Esophagus (tissue), 2 donors: Measurements from ENCODE around the gene CRTC1. TPM values are rescaled to one million over a fixed set of nuclear protein-coding genes. Genes with fewer than 3 reads are reported as not detected.
A peak's percentile ranks its signal among the peaks of the same experiment; 100 is the strongest.

Source experiments
- H3K27ac ChIP-seq, 2 donors: one replicate each; pipeline ENCODE4 v1.5.1; 2013; ENCODE audit warnings: low read depth in 2 of 2, mild to moderate bottlenecking in 2 of 2, inconsistent platforms in 1 of 2, low read length in 1 of 2, moderate library complexity in 1 of 2
- H3K27me3 ChIP-seq, 2 donors: one replicate each; pipeline ENCODE4 v1.6.1; 2013; ENCODE audit warnings: low read length in 2 of 2, control low read depth in 1 of 2, mild to moderate bottlenecking in 1 of 2; ENCODE audit not compliant: insufficient read depth in 2 of 2, control insufficient read depth in 1 of 2
- H3K36me3 ChIP-seq, 2 donors: one replicate each; pipeline ENCODE4 v1.6.1; 2013; ENCODE audit warnings: low read length in 1 of 2; ENCODE audit not compliant: control insufficient read depth in 2 of 2, insufficient read depth in 2 of 2
- H3K4me1 ChIP-seq, 2 donors: one replicate each; pipeline ENCODE4 v1.6.1; 2013; ENCODE audit warnings: low read length in 1 of 2; ENCODE audit not compliant: control insufficient read depth in 2 of 2, insufficient read depth in 2 of 2
- H3K4me3 ChIP-seq, 2 donors: one replicate each; pipeline ENCODE4 v1.5.1; 2013; ENCODE audit warnings: low read length in 2 of 2, mild to moderate bottlenecking in 2 of 2, low read depth in 1 of 2, moderate library complexity in 1 of 2
- H3K9me3 ChIP-seq, 2 donors: one replicate each; pipeline ENCODE4 v1.6.1; 2013; ENCODE audit warnings: mild to moderate bottlenecking in 2 of 2, low read depth in 1 of 2, low read length in 1 of 2, moderate library complexity in 1 of 2; ENCODE audit not compliant: control insufficient read depth in 2 of 2, insufficient read depth in 1 of 2
- WGBS, 2 donors: extraction: QIAGEN DNeasy Blood & Tissue Kit; methylation state at CpG; one replicate each; pipeline ENCODE4 v1.1.7; 2013; 5-methylcytosine and 5-hydroxymethylcytosine counted together
- polyA plus RNA-seq, 2 donors: library from polyadenylated mRNA; stranded (reverse); fragments of 200-250 nt; gene quantifications; one replicate each; pipeline ENCODE4 v1.2.3, GENCODE V29; 2013
- donor health status: healthy with polysubstance abuse.
- donor health status: Bipolar disorder and iron deficiency.

CRTC1 gene
- polyA plus RNA-seq, 2 donors: 2.1 to 4.0 TPM

GRCh38 chr19:18651300-18651699 is 32.2 kb upstream of the CRTC1 start:
- WGBS, 2 donors: 82 to 83% methylated on average over 1 of the region's 1 CpG
- H3K4me1 ChIP-seq: peaks cover 8 to 12% of the 10 kb centered on the region in 2 donors
- H3K27me3 ChIP-seq: no peaks in the 10 kb centered on the region
- no peaks in the 10 kb centered on the region for H3K9me3 ChIP-seq
- H3K27ac ChIP-seq: peak overlapping the region; percentile 67 to 87
- H3K4me3 ChIP-seq: no peak overlapping the region
- H3K36me3 ChIP-seq: peaks cover 0 to 4% of the 10 kb centered on the region in 2 donors

DNA sequence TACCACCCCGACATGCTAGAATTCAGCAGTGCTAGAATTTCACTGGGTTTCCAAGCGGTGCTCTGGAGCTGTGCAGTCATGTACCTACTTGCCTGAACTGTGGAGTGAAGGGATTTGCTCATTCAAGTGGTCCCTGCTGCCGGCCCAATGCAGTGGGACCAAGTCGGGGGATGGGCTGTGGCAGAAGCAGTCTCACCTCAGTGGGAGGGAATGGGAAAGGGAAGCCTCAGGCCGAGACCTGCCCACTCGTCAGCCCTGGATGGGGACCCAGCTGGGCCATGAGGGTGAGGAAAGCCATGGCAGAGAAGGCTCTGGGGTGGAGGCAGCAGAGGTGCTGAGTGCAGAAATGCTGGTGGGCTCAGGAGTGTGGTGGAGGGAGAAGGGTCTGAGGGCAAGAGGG is 31.7 kb upstream of the CRTC1 start:
- H3K27ac ChIP-seq: peak overlapping the region in 1 of 2 donors; percentile 87
- 76 to 80% methylated on average over 6 of the region's 6 CpGs for WGBS, 2 donors
- H3K27me3 ChIP-seq: no peaks in the 10 kb centered on the region
- peaks cover 8 to 12% of the 10 kb centered on the region in 2 donors for H3K4me1 ChIP-seq
- H3K9me3 ChIP-seq: no peaks in the 10 kb centered on the region
- no peak overlapping the region for H3K4me3 ChIP-seq
- H3K36me3 ChIP-seq: peaks cover 0 to 4% of the 10 kb centered on the region in 2 donors

DNA sequence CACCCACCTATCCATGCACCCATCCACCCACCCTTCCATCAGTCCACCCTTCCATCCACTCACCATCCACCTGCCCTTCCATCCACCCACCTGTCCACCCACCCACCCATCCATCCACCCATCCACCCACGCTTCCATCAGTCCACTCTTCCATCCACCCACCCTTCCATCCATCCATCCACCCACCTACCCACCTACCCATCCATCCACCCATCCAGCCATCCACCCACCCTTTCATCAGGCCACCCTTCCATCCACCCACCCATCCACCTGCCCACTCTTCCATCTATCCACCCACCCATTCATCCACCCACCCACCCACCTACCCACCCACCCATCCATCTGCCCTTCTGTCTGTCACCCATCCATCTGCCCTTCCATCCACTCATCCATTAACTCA is 29.6 kb upstream of the CRTC1 start:
- no peak overlapping the region for H3K4me3 ChIP-seq
- WGBS, 2 donors: 100% methylated on average over 1 of the region's 1 CpG
- peaks cover 0 to 1% of the 10 kb centered on the region in 2 donors for H3K36me3 ChIP-seq
- no peaks in the 10 kb centered on the region for H3K9me3 ChIP-seq
- H3K27ac ChIP-seq: no peak overlapping the region
- H3K4me1 ChIP-seq: peaks cover 15 to 16% of the 10 kb centered on the region in 2 donors
- no peaks in the 10 kb centered on the region for H3K27me3 ChIP-seq

DNA sequence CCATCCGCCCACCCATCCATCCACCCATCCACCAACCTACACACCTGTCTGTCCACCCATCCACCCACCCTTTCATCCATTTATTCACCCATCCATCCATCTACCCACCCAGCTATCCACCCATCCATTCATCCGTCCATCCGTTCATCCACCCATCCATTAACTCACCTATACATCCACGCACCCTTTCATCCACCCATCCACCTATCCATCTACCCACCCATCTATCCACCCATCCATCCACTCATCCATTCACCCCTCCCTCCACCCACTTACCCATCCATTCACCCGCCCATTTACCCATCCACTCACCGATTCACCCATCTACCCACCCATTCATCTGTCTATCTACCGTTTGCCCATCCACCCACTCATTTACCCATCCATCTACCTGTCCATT is 29.0 kb upstream of the CRTC1 start:
- H3K9me3 ChIP-seq: no peaks in the 10 kb centered on the region
- H3K27ac ChIP-seq: no peak overlapping the region
- WGBS, 2 donors: 95 to 96% methylated on average over 7 of the region's 7 CpGs
- no peak overlapping the region for H3K4me3 ChIP-seq
- H3K4me1 ChIP-seq: peaks cover 10% of the 10 kb centered on the region in 2 donors
- no peaks in the 10 kb centered on the region for H3K27me3 ChIP-seq
- H3K36me3 ChIP-seq: no peaks in the 10 kb centered on the region

DNA sequence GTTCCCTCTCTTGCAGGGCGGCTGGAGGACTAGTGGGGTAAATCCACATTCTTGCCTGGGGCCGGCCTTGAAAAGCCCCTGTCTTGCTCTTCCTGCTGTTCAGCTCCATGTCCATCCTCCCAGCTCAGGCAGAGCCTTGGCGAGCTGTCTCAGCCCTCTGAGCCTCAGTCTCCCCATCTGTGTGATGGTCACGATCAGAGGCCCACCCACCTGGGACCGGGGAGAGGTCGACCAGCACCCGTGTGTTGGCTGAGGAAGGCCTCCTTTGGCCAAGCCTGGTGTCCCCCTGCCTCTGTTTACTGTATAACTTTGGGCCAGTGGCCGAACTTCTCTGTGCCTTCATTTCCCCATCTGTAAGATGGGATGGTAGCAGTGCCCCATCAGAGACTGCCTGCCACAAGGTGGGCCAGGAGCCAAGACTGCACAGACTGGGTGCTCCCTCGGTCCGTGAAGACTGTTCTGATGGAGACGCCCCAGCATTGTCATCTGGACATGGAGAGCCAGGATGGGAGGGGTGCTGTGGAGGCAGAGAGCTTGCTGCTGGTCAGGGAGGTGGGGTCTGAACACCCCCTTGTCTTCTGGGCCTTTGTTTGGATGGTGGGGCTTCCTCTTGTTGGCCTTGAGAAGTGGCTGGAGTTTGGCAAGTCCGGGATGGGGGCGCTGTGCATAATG is 28.2 kb upstream of the CRTC1 start:
- Histone ChIP-seq H3K4me1 (peaks cover 10 to 12% of the 10 kb centered on the region in 2 donors), H3K27ac (no peak overlapping the region), H3K36me3 (no peaks in the 10 kb centered on the region), H3K27me3 (no peaks in the 10 kb centered on the region), H3K9me3 (no peaks in the 10 kb centered on the region), H3K4me3 (no peak overlapping the region)
- WGBS, 2 donors: 95 to 96% methylated on average over 13 of the region's 13 CpGs

DNA sequence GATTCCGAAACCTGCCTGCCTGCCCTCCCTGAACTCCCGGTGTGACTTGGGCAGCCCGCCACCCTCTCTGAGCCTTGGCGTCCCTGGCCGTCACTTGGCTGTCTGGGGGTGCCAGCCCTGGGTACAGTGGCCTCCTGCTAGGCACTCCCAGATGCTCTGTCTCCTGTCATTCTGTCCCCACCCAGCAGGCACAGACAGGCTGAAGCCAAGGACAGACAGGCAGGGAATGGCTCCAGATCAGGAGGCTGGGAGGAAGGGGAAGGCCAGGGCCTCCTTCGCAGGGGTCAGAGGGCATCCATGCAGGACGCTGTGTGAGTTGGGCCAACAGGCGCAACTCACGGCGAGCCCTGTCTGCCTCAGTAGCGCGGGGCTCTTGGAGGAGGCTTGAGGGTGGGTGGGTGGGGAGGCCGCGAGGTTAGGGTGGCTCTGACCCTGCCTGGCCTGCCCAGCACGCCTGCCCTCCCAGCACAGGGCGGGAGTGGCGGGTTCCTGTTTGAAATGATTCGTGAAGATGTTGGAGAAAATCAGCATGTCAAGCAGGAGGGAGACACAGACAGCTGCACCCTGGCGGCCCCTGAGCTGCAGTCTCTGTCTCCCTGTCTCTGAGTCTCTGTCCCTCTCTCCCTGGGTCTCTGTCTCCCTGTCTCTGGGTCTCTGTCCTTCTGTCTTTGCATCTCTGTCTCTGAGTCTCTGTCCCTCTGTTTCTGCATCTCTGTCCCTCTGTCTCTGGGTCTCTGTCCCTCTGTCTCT is 27.0 kb upstream of the CRTC1 start:
- Histone ChIP-seq H3K4me1 (peaks cover 12% of the 10 kb centered on the region in 2 donors), H3K36me3 (no peaks in the 10 kb centered on the region), H3K27ac (no peak overlapping the region), H3K4me3 (no peak overlapping the region), H3K9me3 (no peaks in the 10 kb centered on the region), H3K27me3 (no peaks in the 10 kb centered on the region)
- WGBS, 2 donors: 81 to 86% methylated on average over 16 to 19 of the region's 19 CpGs

DNA sequence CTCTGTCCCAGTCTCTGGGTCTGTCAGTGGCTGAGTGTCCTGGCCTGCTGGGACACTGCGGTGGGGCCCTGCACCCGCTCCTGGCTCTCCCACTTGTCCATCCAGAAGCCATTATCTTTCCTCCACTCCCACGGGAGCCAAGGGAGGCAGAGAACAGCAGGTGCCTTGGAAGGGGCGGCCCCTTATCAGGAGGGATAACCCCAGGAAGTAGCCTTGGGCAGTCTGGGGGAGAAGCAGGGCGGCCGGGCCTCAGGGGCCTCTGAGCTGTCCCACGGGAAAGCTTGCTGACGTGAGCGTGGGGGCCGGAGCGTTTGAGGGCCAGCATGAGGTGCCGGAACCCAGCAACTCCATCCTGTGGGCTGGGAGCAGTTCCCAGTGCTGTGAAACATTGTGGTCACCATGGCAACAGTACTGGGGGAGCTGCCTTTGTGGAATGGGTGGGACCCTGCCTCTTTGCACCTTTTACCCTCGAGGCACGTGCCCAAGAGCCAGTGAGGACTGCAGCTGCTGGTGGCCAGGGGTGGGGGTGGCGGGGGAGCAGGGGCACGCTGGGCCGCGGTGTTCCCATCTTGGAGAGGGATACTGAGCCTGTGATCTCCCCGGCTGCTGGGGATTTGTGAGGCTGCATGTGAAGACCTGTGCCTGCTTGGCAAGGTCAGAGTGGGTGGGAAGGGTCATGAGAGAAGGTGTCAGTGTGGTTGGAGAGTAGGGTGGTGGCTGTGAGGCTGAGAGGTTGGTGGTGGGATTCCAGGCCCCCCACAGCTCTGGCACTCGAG is 25.7 kb upstream of the CRTC1 start:
- H3K4me1 ChIP-seq: peaks cover 12% of the 10 kb centered on the region in 2 donors
- H3K4me3 ChIP-seq: no peak overlapping the region
- WGBS, 2 donors: 33 to 54% methylated on average over 20 of the region's 20 CpGs

DNA sequence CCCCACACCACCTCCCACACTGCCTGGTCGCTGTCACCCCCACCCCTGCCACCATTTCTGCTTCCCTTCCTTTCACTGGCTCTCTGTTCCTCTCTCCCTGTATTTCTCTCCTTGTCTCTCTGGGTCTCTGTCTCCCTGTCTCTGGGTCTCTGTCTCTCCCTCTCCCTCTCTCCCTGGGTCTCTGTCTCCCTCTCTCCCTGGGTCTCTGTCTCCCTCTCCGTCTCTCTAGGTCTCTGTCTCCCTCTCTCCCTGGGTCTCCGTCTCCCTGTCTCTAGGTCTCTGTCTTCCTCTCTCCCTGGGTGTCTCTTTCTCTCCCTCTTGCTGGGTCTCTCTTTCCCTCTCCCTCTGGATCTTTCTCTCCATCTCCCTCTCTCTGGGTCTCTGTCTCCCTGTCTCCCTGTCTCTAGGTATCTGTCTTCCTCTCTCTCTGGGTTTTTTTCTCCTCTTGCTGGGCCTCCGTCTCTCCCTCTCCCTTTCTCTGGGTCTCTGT is 25.1 kb upstream of the CRTC1 start:
- Histone ChIP-seq H3K4me3 (no peak overlapping the region), H3K27ac (peak overlapping the region; percentile 20 to 26), H3K9me3 (no peaks in the 10 kb centered on the region), H3K36me3 (no peaks in the 10 kb centered on the region), H3K4me1 (peaks cover 12% of the 10 kb centered on the region in 2 donors), H3K27me3 (no peaks in the 10 kb centered on the region)
- 84 to 85% methylated on average over 4 of the region's 4 CpGs for WGBS, 2 donors

More for the DNA sequence above, 25.7 kb upstream of the CRTC1 start:
- Histone ChIP-seq H3K9me3 (no peaks in the 10 kb centered on the region), H3K27ac (peak overlapping the region; percentile 20 to 50), H3K27me3 (no peaks in the 10 kb centered on the region), H3K36me3 (no peaks in the 10 kb centered on the region)

- 70 to 71% methylated on average over 30 of the region's 30 CpGs for WGBS, 2 donors
- Histone ChIP-seq H3K27me3 (no peaks in the 10 kb centered on the region), H3K9me3 (no peaks in the 10 kb centered on the region), H3K4me1 (peaks cover 12% of the 10 kb centered on the region in 2 donors), H3K4me3 (no peak overlapping the region), H3K27ac (peak overlapping the region; percentile 61 to 71), H3K36me3 (no peaks in the 10 kb centered on the region)
Observed at GRCh38 chr19:18659281-18660050, 24.0 kb upstream of the CRTC1 start.
